HK-2 (cell line): Measurements from ENCODE around the gene SLC19A1.

Experiments used
- DNase-seq: peaks from one replicate; pipeline ENCODE4 v3.0.0-alpha.2; 2018; ENCODE audit not compliant: unreplicated experiment

Gene SLC19A1

DNA sequence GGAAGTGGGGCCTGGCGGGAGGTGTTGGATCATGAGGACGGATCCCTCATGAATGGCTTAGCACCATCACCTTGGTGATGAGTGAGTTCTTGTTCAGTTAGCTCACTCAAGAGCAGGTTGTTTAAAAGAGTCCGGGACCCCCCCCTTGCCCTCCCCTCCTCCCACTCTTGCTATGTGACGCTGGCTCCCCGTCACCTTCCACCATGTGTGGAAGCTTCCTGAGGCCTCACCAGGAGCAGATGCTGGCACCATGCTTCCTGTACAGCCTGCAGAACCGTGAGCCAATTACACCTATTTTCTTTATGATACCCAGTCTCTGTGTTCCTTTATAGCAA lies 3.0 kb upstream of the SLC19A1 start:
- DNase-seq = no peak

DNA sequence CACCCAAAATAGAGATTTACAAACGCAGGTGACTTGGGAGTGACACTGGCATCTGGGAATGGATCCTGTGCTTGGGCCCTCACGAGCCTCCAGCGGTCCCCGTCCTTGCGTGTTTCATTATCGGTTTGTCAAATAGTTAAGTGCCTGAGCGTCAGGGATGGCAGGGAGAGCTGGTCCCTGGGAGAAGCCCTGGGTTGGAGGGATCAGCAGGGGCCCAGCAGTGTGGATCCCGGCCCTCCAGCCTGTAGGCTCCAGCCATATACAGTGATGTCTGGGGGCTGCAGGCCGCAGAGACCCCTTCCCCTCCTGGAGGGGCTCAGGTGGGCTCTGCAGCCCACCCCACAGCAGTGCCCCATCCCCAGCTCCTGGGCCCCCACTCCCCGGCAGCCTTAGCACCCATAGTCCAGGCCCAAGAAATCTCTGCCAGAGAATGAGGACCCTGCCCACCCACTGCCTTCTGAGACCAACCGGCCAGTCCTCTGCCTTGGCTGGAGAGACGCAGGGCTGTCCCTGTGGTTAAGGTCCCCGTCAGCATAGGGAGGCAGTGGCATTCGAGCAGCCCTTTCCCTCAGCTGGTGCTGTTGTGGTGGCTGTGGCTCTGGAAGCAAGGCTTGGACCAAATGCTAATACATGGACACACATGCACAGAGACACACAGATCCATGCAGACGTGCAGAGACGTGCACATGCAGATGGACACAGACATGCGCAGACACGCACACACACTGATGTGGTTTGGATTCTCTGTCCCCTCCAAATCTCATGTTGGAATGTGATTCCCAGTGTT lies 2.4 kb upstream of the SLC19A1 start:
- no peak for DNase-seq

DNA sequence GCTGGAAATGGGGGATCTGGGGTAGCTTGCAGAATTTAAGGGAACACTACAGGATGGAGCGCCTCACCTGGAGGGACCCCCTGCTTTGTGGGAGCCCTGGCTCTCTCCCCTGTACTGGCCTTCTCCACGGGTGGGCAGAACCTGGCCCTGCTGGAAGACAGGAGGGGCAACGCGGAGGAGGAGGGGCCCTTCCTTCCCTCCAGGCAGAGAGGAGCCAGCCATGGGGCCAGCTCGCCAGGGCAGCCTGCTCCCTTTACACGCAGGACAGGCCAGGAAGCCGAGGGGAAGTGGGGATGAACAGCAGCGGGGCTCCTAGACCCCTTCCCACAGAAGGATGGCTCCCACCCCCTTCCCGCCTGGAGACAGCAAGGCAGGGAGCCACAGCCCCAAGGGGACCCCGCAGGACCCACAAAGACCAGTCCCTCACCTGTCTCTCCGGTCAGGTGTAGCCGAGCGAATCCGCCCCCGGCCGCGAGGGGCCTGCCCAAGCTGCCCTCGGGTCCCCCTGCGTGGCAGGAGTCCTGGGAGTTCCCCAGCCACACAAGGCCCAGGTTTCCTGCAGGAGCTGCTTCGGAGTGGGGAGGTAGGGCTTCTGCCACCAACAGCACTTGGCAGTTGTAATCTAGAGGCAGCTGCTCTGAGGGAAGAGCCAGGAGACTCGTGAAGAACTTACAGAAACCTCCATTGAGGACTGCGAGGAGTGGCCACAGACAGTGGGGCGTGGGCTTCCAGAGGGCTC lies 1.6 kb upstream of the SLC19A1 start:
- DNase-seq = no peak

DNA sequence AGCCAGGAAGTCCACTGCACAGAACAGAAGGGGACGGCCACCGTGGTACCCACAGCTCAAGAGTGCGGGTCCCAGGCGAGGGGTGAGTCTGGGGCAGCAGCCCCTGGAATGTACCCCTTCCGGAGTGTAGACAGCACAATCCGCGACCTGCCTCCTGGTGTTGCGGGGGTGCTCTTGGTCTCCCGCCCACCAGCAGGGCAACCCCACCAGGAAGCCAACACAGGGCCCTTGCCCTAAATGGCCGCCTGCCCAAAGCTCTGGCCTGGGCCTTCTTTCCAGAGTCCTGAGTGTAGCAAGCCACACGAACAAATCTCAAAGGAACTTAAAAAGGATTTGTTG lies 1.1 kb upstream of the SLC19A1 start:
- DNase-seq = no peak

DNA sequence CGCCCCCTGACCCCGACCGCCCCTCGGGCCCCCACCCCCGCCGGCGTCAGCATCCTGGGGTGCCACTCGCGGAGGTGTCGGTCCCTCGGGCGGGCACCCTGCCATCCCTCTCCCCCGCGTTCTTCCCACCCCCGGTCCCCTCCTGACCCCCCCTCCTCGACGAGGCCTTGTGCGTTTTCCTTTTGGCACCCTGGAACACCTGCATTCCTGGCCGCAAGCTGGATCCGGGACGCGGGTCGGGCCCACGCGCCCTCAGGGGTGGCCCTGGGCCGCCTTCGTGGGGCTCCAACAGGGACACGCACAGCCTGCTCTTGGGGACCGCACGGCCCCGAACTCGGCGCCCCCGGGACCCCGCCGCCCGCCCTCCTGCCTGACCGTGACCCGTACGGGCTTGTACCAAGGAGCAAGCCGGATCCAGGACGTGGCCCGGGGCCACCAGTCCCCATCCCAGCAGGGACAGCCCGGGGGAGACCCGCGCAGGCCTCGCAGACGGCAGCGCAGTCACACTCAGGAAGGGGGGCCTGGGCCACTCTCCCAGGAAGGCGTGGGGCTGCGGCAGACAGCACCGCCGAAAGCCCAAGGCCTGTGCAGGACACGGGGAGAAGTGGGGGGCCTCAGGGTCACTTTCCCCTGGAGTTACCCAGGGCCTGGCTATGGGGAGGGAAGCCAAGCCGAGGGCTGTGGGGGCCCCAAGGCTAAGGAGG lies 579 bp upstream of the SLC19A1 start:
- no peak for DNase-seq

DNA sequence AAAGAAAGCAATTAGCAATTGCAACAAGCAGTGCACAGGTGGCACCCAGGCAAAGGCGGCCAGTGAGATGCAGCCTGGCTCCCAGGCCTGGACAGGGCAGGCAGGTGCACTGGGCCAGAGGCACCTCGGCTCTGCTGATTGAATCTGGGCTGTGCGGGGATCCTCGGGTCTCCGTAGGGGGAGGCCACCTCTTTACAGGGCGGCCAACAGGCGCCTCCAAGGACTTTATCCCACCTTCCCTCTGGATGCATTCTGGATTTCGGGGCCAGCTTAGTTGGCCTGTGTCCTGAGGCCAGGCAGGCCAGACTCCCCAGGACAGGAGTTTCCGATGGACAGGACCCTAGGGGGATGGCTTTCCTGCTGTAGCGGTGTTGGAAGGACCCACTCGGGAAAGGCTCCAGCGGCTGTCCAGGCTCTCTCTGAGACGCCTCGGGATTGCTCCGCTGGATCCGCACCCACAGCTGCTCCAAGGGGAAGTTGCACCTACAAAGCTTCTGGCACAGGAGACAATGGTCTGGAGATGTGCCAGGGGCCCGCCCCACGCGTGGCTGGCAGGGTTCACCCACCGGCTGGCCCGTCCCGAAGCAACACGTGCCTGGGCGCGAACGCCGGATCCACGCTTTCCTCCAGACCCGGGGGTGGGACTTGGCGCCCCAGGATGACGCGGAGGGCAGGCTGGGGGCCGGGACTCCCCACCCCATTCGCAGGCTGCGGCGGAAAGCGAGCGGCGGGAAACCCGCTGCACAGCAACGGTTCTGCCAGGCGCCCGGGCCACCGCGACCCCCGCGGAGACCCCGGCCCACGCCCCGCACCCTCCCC lies 810 bp downstream of the SLC19A1 start:
- DNase-seq = peak; percentile 50

DNA sequence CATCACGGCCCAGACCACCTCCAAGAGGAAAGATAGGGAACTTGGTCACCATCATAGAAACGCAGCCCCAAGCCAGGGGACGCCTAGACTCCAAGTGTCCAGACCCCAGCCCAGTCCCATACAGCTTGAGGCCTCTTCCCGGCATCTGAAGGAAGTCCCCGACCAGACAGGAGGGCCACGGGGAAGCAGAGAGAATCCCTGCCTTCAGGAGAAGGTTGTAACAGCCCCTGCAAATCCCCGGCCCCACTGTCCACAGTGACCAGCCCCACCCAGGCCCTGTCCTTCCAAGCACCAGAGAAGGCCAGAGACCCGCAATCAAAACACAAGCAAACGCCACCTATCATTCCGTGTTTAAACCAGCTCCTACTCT lies 1.7 kb downstream of the SLC19A1 start:
- no peak for DNase-seq

DNA sequence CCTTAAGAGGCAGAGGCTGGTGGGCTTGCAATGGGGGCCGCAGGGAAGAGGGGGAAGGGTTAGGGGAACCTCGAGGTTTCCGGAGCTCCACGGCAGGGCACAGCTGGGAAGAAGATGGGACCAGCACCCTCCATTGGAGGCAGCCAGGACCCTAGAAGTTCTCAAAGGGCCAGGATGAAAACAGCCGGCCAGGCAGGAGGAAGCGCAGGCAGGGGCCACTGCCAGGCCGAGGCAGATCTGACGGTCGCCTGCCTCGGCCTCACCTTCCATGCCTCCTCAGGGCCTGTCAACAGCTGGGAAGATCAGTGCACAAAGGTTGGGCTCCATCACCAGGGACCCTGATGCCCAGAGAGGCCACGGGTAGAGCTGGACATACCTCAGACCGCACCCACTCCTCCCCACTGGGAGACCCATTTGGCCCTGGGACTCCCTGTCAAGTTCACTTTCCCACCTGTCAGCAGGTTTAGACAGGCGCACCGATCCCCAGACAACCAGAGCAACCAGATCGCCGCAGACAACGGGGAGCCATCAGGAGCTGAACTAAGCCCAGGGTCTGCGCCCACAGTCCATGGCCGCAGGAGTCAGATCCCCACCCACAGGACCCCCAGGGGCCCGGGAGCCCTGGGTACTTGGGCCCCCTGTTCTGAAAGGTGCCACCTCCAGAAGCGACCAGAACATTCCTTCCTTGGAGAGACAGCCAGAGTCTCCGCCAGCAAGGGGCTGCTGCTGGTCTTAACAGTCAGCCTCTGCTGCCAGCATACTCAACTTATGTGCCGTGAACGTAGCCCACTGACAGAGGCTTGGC lies 2.2 kb downstream of the SLC19A1 start:
- DNase-seq = no peak

DNA sequence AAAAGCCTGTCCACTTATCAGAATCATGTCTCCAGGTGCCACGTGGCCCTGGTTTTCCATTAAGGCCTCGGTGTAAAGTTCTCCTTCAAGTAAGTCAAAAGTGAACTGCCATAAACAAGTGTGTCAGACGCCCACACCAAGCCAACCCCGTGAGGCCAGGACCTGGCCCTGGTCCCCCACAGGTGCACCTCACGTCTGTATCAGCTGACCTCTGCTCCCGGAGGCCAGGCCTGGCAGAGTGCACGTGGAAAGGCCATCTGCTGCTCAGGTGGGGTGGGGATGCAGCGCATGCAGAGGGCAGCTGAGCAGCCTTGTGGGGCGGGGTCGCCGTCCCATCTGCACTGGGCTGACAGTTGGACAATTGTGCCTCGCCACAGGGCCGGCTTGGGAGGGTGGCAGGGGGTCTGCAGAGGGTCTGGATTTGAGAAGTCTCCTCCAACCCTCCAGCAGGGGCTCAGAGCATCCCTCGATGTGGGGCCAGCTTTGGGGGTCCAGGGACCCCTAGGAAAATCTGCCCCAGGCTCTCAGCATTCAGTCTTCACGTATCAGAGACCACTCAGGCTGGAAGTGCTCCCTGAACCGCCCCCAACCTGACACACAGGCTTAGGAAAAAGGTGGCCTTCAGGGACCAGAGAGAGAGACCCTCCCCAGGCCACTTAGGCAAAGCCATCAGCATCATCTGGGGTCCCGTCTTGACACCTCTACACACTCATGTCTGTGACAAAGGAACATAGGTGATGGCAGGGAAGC lies 3.0 kb downstream of the SLC19A1 start:
- DNase-seq = no peak

DNA sequence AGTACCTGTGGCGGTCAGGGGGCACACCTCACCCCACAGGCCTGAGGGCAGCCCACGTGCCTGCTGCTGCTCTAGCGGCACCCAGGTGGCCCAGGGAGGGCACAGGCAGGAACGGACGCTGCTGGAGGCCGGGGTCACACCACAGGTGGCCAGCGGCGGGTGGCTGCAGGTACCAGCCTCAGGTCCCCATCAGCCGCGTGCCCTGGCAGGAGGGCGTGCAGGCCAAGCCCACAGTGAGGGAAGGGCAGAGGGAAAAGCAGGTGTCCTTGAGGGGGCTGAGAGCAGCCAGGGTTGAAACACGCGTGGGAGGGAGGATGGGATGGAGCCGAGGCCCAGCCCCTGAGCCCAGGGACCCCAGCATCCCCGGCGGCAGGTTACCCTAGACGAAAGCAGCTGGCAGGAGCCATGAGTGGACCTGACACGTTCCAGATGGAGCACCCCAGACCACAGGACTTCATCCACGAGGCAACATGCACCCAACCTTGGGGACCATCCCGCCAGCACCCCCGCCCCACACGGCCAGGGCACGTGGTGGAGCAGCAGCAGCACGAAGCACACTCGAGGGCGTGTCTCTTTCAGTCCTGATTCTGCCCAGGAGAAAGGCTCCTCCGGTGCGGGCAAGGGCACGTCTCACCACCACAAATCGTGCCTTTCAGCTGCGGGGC lies 3.7 kb downstream of the SLC19A1 start:
- no peak for DNase-seq

DNA sequence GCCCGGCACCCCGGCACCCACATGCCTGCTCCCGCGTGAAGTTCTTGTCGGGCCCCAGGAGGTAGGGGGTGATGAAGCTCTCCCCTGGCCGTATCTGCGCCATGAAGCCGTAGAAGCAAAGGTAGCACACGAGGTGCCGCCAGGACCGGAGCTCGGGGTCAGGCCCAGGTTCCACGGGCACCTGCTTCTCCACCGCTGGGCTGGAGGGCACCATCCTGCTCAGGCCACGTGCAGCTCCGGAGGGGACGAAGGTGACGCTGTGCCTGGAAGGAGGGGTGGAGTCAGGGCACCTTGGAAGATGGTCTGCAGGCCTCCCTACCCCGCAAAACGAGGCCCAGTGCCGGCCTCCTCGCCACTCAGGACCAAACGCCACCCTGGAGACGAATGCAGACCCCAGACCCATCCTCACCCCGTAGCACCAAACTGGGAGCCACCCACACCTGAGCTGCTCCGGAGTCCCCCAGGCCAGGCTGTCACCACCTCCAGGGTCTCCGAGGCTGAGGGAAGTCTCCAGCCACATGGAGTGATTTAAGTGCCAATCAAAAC lies 4.4 kb downstream of the SLC19A1 start:
- no peak for DNase-seq

DNA sequence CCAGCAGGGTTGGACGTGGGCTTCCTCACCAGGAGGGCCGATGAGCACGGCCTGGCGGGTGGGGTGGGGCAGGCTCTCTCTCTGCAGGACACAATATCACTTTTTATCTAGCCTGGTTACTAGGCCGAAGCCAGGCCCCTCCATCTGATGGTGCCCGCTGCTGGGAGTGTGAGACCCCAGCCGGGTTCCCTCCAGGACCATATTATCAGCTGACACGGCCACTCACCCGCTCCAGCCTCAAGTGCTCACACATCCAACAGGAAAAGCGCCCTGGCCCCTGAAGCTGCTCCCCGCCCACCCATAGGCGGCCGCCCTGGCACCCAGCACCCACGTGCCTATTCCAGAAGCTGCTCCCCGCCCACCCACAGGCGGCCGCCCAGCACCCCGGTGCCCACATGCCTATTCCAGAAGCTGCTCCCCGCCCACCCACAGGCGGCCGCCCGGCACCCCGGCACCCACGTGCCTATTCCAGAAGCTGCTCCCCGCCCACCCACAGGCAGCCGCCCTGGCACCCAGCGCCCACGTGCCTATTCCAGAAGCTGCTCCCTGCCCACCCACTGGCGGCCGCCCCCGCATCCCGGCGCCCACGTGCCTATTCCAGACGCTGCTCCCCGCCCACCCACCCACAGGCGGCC lies 5.0 kb downstream of the SLC19A1 start:
- no peak for DNase-seq

DNA sequence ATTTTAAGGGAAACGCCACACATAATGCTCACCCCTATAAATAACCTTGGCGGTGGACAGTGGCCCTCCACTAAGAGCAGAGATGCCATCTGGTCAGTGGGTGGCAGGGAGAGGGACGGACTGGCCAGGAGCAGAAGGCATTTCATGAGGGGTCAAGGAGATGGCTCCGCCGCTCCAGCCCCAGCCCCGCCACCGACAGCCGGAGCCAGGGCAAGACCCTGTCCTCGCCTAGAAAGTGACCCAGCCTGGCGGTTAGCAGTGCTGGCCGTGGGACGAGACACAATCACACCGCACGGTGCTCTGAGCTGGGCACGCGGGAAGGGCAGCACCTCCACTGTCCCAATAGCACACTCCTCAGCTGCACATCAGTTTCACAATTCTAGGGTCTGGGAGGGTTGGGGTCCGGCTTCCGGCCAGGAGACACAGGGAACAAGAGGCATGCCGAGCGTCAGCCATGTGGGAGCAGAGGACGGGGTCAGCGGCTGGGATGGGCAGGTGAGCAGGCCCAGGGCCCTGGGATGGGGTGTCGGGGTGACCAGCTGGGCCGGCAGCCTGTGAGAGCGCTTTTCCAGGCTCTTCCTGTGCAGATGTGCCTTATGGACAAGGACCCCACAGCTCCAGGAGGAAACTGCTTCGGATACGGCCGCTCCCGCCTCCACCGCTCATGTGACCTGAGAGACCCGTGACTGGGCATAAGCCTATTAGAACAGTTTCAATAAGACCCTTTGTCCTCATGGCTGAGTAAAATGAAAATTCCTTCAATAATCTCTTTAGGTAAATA lies 5.7 kb downstream of the SLC19A1 start:
- no peak for DNase-seq

DNA sequence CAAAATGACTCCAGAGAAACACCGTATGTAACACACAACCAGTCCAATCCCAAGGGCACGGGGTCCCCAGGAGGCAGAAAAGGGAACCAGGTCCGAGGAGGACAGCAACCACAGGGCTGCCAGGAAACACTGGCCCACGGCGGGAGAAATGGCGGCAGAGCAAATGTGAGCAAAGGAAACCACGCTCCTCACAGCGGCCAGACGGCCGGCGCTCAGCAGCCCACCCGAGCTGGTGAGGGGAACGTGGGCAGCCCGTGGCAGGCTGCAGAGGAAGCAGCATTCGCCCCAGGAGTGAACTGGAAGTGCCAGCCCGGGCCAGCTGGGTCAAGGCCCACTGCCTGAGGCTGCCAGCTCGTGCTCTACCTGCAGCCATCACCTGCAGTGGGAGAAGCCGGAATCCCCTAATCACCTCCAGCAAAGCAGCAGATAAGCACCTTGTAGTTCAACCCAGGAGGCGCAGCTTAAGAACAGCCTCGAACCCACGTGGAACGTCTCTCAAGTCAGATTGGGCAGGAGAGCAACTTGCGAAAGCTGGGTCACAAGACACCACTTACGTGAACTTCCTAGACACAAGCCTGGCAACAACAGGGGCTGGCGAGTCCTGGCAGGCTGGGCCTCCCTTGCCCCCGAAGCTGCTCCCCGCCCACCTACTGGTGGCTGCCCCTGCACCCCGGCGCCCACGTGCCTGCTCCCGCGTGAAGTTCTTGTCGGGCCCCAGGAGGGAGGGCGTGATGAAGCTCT lies 6.7 kb downstream of the SLC19A1 start:
- no peak for DNase-seq

DNA sequence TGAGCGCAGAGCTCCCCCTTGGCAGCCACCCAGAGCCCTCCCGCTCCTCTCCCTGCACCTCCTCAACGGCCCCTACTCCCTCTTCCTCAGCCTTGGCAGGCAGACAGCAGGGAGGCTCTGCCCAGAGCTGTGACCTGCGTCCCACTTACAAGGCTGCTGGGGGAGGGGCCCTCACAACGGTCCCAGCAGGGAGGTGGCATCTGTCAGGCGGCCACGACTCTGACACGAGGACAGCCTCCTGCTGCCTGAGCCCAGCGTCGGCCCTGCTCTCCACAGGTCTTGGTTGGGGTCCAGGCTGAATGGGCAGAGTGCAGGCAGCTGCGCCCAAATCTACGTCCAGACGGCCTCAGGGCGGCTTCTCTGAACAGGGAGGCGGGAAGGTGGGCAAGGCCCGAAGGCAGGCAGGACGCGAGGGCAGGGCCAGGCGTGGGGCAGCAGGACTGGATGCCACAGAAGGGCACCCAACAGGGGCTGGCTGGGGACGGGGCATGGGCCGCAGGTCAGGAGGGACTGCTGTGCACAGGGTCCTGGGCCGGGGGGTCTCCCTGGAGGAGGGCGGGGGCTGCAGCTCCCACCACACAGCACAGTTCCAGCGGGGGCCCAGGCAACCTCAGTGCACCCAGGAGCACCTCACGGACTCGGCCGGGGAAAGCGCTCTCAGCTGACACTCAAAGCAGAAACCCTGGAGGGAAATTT lies 7.5 kb downstream of the SLC19A1 start:
- no peak for DNase-seq

DNA sequence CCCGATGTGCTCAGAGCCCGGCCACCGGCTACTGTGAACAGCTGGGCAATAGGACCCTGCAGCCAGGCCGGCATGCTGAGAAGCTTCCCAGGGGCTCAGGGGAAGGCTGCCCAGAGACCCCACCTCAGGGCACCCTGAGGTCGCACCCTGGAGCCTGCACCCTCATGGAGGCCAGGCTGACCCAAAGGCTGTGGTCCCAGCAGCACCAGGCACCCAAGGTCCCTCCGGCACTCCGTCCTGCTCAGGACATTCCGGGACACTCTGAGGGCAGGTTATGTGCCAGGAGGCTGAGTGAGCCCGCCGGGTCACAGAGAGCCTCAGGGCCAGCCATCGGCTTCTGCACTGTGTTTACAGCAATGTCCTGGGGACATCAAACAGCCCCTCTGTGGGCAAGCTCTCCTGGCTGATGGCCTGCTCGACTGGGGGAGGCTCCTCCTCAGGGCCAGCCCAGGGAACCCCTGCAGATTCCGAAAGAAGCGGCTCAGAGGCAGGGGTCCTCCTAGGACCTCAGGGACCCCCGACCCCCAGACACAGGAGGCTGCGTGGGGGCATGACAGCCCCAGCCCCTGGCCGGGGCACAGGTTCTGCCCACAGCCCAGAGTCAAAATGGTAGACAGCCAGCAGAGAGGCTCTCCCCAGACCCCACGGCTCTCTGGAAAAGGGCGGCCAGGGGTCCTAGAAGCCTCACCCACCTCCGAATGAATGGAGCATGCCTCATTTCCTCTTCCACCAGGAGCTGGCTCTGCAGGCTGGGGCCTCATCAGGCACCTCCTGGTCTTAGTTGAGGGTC lies 8.2 kb downstream of the SLC19A1 start:
- no peak for DNase-seq
